NCI-H1105 treated with DMSO at 0.1 percent for 48 hours (cell line): ENCODE results near the gene POU5F1.

Experiments used
- DNase-seq: peaks from one replicate; lab custom pipeline; 2025; lab: John Stamatoyannopoulos, UW

The POU5F1 gene

GRCh38 chr6:31114970-31115849 lies 55.3 kb downstream of the POU5F1 start:
- no peak for DNase-seq

DNA sequence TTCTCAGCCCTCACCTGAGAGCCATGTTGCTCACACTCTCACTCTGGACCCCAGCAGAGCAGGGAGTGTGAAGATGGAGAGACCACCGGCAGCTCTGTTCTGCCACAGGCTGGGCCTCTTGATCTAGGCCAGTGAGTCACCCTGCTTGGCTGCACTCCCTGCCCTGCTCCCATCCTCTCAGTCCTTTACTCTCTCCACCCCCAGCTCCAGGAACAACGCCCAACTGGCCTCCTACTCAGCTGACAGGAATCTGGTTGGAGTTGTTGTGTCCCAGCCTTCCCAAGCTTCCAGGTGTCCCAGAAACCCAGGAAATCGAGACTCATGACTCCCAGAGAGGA lies 56.0 kb downstream of the POU5F1 start, which contains the start of gene PSORS1C1:
Gene PSORS1C1 (plus strand): TSS at position 260 of the 338 bp plus-strand sequence. CDS start 14,833 bp downstream, outside the sequence.
- DNase-seq: no peak
